Measurements from ENCODE around the gene CALN1.

CALN1 gene

GRCh38 chr7:72030994-72031667 lies 381.0 kb downstream of the CALN1 start:
- DNase-seq = no peak

- no peak for DNase-seq
Observed at GRCh38 chr7:72028267-72028666, 383.9 kb downstream of the CALN1 start.

- DNase-seq = no peak
Observed at GRCh38 chr7:72025381-72025960, 386.7 kb downstream of the CALN1 start.

GRCh38 chr7:72023926-72024325 lies 388.2 kb downstream of the CALN1 start:
- no peak for DNase-seq

GRCh38 chr7:72021716-72022115 lies 390.4 kb downstream of the CALN1 start:
- no peak for DNase-seq

- DNase-seq = no peak
Observed at GRCh38 chr7:72020311-72020710, 391.8 kb downstream of the CALN1 start.

GRCh38 chr7:72019436-72019835 lies 392.7 kb downstream of the CALN1 start:
- DNase-seq = no peak

- DNase-seq = no peak
Observed at GRCh38 chr7:72017756-72018155, 394.4 kb downstream of the CALN1 start.

- DNase-seq = no peak
Observed at GRCh38 chr7:72016574-72016973, 395.6 kb downstream of the CALN1 start.

GRCh38 chr7:72015136-72015535 lies 397.0 kb downstream of the CALN1 start:
- DNase-seq = no peak

- DNase-seq = no peak
Observed at GRCh38 chr7:72007018-72007417, 405.1 kb downstream of the CALN1 start.

GRCh38 chr7:72003236-72003635 lies 408.9 kb downstream of the CALN1 start:
- DNase-seq = no peak

- DNase-seq = no peak
Observed at GRCh38 chr7:71996141-71996540, 416.0 kb downstream of the CALN1 start.

- DNase-seq = no peak
Observed at GRCh38 chr7:71995111-71995510, 417.0 kb downstream of the CALN1 start.

GRCh38 chr7:71991586-71991985 lies 420.6 kb downstream of the CALN1 start:
- no peak for DNase-seq

- DNase-seq = no peak
Observed at GRCh38 chr7:71990138-71990462, 422.0 kb downstream of the CALN1 start.

GRCh38 chr7:71988201-71988600 lies 423.9 kb downstream of the CALN1 start:
- DNase-seq = no peak

- DNase-seq = no peak
Observed at GRCh38 chr7:71987200-71987767, 424.9 kb downstream of the CALN1 start.

GRCh38 chr7:71984348-71984747 lies 427.8 kb downstream of the CALN1 start:
- no peak for DNase-seq

GRCh38 chr7:71982851-71983250 lies 429.3 kb downstream of the CALN1 start:
- DNase-seq = no peak

- DNase-seq = no peak
Observed at GRCh38 chr7:71976645-71977044, 435.5 kb downstream of the CALN1 start.

- DNase-seq = no peak
Observed at GRCh38 chr7:71974611-71975010, 437.5 kb downstream of the CALN1 start.

- no peak for DNase-seq
Observed at GRCh38 chr7:71972534-71972933, 439.6 kb downstream of the CALN1 start.

GRCh38 chr7:71970725-71971124 lies 441.4 kb downstream of the CALN1 start:
- DNase-seq = no peak

- DNase-seq = no peak
Observed at GRCh38 chr7:71962636-71963035, 449.5 kb downstream of the CALN1 start.

All from NK-92 treated with Interleukin-12 subunit alpha and Interleukin-12 subunit beta, amount 100 ng/mL, for 24 hours (cell line).